Measurements from ENCODE around the gene OR51G1.
"Not testable (repeated sequence)": the region's sequence is repeated elsewhere in the genome, so short reads cannot be mapped to it uniquely, and the experiment has no call there.

OR51G1 gene, protein sequence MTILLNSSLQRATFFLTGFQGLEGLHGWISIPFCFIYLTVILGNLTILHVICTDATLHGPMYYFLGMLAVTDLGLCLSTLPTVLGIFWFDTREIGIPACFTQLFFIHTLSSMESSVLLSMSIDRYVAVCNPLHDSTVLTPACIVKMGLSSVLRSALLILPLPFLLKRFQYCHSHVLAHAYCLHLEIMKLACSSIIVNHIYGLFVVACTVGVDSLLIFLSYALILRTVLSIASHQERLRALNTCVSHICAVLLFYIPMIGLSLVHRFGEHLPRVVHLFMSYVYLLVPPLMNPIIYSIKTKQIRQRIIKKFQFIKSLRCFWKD

DNA sequence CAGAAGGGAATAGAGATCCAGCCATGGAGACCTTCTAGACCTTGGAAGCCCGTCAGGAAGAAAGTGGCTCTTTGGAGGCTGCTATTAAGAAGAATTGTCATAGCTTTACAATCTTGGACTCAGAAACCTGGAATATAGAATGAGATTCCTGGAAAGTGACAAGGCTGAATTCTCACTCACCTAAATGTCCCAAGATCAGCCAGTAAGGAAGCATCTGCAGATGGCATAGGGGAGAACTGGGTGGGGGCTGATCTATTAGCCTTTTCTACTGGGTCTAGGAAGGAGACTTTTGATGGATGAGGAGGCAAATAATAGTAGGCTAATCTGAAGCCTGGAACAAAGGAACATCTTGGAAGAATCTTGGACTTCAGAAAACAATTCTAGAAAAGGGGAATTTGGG, at the start of gene OR51G1:
TSS of gene OR51G1 (minus strand) at position 101 of the 400 bp plus-strand sequence. CDS start at position 101, 0 bp downstream.
- no peak for DNase-seq

DNA sequence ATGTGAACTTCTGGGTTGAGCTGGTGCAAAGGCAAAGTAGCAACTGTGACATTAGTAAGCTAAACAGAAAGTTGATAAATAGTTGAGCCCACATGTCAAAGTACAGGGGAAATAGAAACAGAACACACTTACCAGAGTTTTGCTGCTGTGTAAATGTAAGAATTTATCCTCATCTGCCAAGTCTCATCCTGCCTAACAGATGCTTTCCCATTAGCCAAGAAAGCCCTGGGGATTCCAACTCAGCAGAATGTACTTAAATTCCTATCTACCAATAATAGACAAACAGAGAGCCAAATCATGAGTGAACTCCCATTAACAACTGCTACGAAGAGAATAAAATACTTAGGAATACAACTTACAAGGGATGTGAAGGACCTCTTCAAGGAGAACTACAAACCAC, 38.7 kb upstream of the OR51G1 start:
- no peak for DNase-seq

DNA sequence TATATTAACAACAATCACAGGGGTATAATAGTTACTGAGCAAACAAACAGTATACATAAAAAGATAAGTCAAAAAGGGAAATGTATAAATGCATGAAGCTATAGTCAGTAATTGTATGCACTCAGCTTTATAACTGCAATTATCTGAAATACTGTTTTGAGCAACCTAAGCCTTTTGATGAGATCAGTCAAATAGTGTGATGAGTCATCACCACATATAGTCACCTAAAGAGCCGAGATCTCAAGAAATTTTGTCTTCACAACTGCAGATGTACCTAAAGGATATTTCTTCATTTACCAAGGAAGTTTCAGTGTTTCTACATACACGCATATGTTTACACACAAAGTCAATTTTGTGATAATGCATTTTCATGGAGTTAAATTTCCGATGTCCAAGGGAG, 36.7 kb upstream of the OR51G1 start:
- DNase-seq: no peak

DNA sequence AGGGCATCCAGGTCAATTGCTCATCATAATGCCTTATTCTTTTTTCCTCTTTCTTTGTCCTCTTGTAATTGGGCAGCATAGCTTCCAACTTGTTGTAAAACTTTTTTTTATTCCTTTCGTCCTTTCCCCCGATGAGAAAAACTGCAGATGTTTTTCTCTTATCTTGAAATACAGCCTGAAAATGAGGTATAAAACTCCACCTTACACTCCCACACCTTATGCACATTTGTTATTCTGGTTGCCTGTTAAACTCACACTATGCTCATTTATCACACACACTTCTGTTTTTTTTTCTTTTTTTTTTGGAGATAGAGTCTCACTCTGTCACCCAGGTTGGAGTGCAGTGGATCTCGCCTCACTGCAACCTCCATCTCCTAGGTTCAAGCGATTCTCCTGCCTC, 33.3 kb upstream of the OR51G1 start:
- DNase-seq: no peak

DNA sequence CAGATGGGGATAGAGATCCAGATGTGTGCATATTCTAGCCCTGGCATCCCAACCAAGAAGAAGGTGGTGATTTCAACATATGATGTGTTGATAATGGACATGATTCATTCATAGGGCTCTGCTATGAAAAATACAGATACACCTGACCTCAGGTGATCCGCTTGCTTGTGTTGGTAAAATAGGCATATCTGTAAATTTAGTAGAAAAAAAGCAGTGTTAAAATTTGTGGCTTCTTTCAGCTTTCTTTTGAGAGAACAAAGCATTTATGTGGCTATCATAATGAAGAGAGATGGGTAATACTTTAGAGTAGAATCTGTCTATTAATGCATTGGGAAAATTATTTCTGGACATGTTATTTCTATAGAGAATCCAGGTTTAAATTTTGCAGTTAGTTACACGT, 31.5 kb upstream of the OR51G1 start, which contains the start of gene OR51A2:
TSS of gene OR51A2 (minus strand) at position 101 of the 400 bp plus-strand sequence. CDS start at position 101, 0 bp downstream.
- not testable (repeated sequence) for DNase-seq

DNA sequence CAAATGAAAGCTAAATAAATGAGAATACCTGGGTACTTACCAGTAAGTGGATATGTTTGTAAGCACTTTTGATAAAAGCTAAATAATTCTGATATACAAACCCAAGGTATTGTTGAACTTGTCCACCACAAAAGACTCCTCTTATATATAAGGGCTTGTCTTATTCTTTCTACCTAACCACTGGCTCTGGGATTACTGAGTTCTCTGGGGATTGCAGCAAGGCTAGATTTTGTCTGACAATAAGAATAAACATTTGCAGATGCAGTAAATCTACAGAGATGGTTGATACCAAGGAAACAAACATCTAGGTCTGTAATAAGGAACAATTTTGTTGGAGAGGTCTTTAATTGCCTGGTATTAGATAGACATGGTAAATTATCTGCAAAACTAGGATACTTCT, 23.4 kb upstream of the OR51G1 start, which contains the start of gene OR51A4:
TSS of gene OR51A4 (minus strand) at position 101 of the 400 bp plus-strand sequence. CDS start 505 bp downstream, outside the sequence.
- no peak for DNase-seq

DNA sequence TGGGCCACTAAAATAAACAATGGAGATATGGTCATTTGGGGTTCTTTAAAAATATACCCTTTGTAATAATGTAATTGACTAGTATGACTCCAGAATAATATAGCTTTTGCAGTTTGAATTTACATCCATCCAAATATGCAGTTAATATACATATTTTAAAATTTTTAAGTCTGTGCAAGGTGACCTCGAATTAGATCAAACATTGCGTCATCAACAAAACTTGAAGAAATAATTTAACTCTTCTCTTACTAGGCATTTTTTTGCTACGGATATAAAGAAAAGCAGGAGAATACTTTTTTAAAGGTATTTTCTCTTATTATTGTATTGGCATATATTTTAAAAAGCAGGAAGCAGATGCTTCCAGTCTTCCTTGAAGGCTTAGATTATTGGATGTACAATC, 12.6 kb upstream of the OR51G1 start:
- no peak for DNase-seq

DNA sequence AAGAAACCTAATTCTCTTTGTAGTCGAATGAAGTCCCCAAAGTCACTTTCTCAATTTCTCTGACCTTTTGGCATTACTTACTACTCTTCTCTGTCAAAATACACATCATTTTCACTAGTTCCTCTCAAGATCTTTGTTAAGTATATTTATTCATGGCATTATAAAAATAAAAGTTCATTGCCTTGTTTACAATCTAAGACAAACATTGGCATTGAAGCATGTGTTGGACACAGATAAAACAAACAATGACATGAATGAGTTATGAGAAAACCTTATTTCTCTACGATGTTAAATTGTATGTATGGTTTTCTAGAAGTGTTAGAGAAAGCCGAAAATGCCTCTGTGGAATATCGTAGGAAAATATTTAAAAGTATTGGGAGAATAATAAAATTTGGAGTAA, 8.6 kb upstream of the OR51G1 start:
- no peak for DNase-seq

DNA sequence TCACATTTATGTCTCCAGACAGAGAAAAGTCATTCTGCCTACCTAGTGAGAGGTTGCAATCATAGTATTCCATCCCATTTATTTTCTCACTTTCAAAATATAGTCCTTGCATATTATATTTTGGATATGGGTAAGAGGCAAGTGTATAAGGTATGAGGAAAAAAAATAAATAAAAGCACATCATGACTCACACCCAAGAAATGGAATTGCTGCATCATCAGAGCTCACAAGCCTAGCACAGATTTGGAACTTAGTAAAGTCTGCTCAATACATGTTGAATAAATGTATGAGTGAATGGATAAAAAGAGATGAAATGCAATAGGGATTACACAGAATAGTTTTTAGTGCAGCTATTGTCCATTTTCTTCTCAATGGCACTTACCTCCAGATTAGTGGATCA, 2.5 kb upstream of the OR51G1 start:
- no peak for DNase-seq

DNA sequence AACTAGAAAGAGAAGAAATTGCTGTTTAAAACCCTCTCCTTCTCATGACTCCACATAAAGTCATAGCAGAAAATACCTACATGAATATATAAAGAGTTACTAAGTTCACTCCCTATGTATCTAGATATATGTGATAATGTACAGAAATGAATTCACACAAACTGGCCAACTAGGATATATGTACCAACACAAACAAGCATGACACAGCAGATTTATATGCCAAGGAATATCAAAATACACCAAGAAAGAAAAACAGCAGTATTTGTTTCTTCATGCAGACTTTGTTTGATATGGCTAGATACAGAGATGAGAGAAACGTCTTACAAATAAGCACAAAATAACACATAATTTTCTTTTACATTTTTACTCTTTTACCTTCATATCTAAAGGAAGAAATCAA, 1.8 kb downstream of the OR51G1 start:
- DNase-seq: no peak

DNA sequence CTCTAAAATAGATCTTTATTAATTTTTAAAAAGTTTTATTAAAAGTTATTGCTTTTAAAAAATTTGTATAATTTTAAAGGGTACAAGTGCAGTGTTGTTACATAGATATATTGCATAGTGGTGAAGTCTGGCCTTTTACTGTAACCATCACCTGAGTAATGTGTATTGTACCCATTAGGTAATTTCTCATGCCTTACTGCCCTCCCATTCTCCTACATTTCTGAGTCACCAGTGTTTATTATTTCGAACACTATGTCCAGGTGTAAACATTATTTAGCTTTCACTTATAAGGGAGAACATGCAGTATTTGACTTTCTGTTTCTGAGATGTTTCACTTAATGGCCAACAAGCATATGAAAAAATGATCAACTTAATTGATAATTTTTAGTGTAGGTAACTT, 2.3 kb downstream of the OR51G1 start:
- DNase-seq: no peak

DNA sequence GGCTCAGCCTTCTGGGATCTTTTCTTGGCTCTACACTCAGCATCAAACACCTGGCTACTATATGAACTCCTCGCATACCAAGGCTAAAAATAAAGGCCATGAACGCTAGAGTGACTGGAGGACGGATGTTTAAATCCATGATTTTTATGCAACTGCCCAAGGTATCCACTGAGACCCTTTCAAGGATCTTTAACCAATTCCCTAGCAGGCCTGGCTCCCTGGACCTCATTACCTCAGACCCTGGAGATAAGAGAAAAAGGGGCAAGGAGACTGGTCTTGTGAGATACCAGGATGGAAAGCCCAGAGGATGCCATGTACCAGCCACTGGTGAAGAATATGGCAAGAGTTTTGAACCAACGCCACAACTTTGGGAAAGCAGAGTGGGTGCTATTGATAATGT, 4.9 kb downstream of the OR51G1 start, which contains the start of gene OR51G2:
TSS of gene OR51G2 (minus strand) at position 101 of the 400 bp plus-strand sequence. CDS start 3,687 bp downstream, outside the sequence.
- DNase-seq: no peak

DNA sequence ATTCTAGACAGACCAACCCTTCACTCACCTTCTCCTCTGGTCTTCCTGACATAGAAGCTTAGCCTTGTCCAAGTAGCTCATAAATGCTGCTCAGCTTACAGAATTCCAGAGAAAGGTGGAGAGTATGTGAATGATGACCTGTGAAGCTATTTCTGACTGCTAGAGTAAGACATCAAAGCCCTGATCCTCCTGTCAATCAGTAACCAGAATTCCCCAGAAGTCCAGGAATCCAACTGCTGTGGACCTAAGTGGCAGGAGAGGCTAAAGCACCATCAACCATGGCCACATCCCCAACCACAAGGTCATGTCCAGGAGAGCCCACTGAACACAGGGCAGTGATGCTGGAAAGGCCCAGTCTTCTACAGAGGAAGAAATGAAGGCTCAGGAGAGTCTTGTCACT, 7.6 kb downstream of the OR51G1 start:
- DNase-seq: no peak

DNA sequence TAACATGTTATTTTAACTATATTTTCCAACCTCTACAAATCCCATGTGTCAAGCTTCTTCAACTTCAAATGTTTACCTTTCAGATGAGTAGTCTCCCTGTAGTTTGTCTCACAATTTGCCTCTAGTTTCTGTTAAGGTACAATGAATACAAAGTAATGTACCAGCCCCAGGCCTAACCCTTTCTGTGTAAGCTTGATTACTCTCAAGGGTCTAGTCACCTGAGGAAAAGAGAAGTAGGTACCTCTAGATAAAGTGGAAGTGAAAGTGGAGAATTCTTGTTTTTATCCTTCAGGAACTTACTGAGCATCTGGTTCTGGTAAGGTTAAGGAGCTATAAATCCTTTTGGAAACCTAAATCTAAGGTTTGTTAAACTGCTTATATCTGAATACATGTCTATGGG, 20.7 kb downstream of the OR51G1 start, which contains the start of gene OR51A7:
TSS of gene OR51A7 (plus strand) at position 300 of the 400 bp plus-strand sequence. CDS start 3,587 bp downstream, outside the sequence.
- DNase-seq: no peak

DNA sequence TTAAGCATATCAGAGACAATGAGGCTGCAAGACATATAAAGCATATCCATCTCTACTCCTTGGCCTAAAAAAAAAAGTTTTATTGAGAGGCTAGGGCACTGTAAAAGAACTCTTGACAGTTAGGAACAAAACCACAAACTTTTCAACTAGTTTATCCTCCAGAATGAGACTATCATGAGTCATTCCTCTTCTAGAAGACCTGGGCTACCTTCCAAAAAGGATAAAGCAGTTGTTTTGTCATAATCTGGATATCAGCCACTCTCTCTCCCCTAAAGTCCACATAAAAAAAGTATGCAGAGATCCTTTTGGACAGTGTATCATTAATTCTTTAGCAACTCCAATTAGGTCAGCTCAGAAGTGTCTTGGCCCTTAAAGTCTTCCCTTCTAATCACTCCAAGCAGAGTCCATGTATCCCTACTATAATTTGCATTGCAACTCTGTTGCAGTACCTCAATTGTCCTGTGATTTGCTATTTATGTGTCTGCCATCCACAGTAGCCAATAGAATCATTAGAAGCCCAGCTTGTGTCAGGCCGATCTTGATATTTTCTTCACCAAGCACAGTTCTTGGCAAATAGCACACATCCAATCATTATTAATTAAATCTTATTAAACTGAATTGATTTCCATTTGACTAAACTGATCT, 32.0 kb downstream of the OR51G1 start:
- DNase-seq: no peak

DNA sequence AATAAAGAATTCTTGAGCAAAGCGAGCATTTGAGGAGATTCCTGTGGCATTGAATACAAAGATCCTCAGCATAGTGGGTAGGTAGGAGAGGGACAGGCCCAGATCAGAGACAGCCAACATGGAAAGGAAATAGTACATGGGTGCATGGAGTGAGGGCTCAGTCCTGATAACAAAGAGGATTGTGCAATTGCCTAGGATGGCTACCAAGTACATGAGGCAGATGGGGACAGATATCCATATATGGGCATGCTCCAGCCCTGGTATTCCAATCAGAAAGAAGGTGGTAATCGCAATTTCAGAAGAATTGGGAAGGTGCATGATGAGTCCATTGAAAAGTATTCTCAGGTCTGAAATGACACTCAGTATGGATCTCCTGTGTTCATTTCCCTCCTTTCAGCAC, 33.9 kb downstream of the OR51G1 start:
- DNase-seq: no peak

DNA sequence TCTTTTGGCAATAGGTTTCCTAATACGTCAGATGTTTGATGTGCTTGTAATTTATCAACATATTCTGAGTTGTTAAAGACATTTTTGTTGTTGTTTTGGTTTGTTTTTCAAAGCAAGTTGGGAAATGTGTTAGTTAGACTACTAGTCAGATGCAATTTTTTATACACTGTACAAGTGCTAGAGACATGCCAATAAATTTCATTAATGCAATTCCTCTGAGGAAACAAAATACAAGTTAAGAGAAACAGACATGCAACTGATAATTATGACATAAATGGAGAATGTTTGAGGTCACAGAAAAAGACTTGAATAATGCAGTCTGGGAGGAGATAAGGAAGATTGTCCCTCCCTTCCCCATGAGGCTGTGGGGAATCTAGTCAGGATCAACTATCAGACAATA, 36.5 kb downstream of the OR51G1 start:
- no peak for DNase-seq

DNA sequence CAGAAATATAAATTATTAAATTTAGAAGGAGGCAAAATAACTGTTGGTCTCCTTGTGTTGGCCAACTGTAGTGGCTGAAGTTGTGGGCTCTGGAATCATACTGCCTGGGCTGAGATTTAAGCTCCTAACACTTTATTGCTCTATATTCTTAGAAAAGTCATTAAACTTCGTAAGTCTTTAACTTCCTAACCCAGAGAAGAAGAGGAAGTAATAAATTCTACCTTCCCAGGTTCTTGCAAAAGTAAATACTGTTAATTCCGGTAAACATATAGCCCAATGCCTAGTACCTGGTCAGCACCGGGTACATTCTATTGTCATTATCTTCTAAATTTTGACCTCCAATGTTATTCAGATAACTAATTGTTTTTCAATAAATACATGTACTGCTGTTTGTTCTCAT, 38.0 kb downstream of the OR51G1 start:
- DNase-seq: no peak

DNA sequence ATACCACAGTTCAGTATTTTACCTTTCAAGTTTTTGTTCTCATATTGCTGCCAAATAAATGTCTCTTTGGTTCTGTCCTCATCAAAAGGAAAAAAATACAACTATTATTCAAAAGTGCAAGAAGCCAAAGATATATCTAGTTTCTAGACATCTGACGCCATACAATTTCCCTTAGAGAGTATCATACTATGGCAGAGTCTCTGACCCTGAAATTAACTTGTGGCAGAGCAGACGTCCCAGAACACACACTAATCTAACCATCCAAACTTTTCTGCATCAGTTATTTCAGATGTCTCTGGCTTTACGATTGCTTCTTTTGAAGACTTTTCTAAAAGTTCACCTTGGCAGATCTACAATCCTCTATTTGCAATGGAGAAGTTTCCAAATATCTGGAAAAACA, 39.8 kb downstream of the OR51G1 start:
- DNase-seq: no peak

DNA sequence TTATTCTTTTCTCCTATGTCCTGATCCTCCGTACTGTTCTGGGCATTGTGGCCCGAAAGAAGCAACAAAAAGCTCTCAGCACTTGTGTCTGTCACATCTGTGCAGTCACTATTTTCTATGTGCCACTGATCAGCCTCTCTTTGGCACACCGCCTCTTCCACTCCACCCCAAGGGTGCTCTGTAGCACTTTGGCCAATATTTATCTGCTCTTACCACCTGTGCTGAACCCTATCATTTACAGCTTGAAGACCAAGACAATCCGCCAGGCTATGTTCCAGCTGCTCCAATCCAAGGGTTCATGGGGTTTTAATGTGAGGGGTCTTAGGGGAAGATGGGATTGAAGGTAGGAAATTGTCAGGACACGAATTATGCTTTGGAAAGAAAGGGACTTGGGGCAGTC, 41.6 kb downstream of the OR51G1 start:
- no peak for DNase-seq

DNA sequence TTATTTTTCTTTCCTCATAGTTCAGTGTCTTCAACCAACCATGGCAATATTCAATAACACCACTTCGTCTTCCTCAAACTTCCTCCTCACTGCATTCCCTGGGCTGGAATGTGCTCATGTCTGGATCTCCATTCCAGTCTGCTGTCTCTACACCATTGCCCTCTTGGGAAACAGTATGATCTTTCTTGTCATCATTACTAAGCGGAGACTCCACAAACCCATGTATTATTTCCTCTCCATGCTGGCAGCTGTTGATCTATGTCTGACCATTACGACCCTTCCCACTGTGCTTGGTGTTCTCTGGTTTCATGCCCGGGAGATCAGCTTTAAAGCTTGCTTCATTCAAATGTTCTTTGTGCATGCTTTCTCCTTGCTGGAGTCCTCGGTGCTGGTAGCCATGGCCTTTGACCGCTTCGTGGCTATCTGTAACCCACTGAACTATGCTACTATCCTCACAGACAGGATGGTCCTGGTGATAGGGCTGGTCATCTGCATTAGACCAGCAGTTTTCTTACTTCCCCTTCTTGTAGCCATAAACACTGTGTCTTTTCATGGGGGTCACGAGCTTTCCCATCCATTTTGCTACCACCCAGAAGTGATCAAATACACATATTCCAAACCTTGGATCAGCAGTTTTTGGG, 42.2 kb downstream of the OR51G1 start, which contains the start of gene OR51T1:
TSS of gene OR51T1 (plus strand) at position 41 of the 641 bp plus-strand sequence. CDS start at position 41, 0 bp downstream.
- DNase-seq: no peak

DNA sequence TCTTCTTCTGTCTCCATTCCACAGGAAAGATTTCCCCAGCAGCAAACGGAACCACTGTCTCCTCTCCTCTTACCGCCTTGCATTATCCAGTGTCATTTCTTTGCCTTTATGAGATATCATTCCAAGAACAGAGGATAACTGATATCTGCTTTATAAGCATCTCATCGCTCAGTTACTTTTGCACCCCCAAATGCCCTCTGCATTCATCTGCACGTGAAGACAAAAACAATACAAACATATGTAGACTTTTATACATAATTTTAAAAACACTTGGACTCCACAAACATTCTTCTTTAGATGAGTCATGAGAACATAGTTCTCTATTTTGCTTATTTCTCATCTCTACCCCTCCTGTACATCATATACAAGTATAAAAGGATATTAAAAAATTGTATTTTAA, 43.0 kb downstream of the OR51G1 start:
- DNase-seq: no peak

All from SIG-M5 (cell line).